ENCODE results near the gene TIMM9.
A peak's percentile ranks its signal among the peaks of the same experiment; 100 is the strongest.

TIMM9 gene

GRCh38 chr14:58395562-58395811 is 31.8 kb downstream of the TIMM9 start:
- DNase-seq (ENCODE audit: low read depth, low spot score): no peak
- TF ChIP-seq CTCF (IDR thresholded peaks at IDR 0.05; ENCODE audit: insufficient read depth, low read length, missing control alignments): no peak
- ChIA-PET CTCF (interaction anchor here (0.7 to 6.0 kb wide), 23 partner anchors 8 to 287 kb away, joined by 3 to 48 read pairs (median 7); partner anchors contain the start of genes ARID4A, KIAA0586 and TIMM9), POLR2A (no interaction called here)
- peak overlapping the region; percentile 55 for H3K4me3 ChIP-seq (ENCODE audit: low read depth, low read length)

- no peak for DNase-seq (ENCODE audit: low read depth, low spot score)
- ChIA-PET POLR2A (no interaction called here), CTCF (no interaction called here)
- no peak overlapping the region for H3K4me3 ChIP-seq (ENCODE audit: low read depth, low read length)
- TF ChIP-seq CTCF (IDR thresholded peaks at IDR 0.05; ENCODE audit: insufficient read depth, low read length, missing control alignments): no peak
These were observed 36.5 kb downstream of the TIMM9 start for GRCh38 chr14:58390830-58391229.

- ChIA-PET CTCF (interaction anchor here (1.0 to 2.8 kb wide), 3 partner anchors 13 to 18 kb away, joined by 3 to 8 read pairs (median 4); partner anchors contain the start of gene TOMM20L), POLR2A (interaction anchor here (0.6 kb wide), 1 partner anchor 170 kb away, joined by 5 read pairs; no protein-coding TSS in a partner anchor)
- H3K4me3 ChIP-seq (ENCODE audit: low read depth, low read length): no peak overlapping the region
- TF ChIP-seq CTCF (IDR thresholded peaks at IDR 0.05; ENCODE audit: insufficient read depth, low read length, missing control alignments): no peak
- no peak for DNase-seq (ENCODE audit: low read depth, low spot score)
These were observed 50.5 kb downstream of the TIMM9 start for GRCh38 chr14:58376791-58377190.

- CTCF ChIA-PET: no interaction called here
- POLR2A ChIA-PET: no interaction called here
- DNase-seq (ENCODE audit: low read depth, low spot score): no peak
- H3K4me3 ChIP-seq (ENCODE audit: low read depth, low read length): no peak overlapping the region
- TF ChIP-seq CTCF (IDR thresholded peaks at IDR 0.05; ENCODE audit: insufficient read depth, low read length, missing control alignments): no peak
These were observed 58.4 kb downstream of the TIMM9 start for GRCh38 chr14:58368956-58369355.

GRCh38 chr14:58367296-58367695 is 60.0 kb downstream of the TIMM9 start:
- no peak overlapping the region for H3K4me3 ChIP-seq (ENCODE audit: low read depth, low read length)
- no peak for TF ChIP-seq CTCF (IDR thresholded peaks at IDR 0.05; ENCODE audit: insufficient read depth, low read length, missing control alignments)
- no peak for DNase-seq (ENCODE audit: low read depth, low spot score)
- ChIA-PET POLR2A (no interaction called here), CTCF (interaction anchor here (1.0 to 3.5 kb wide), 2 partner anchors 15 to 29 kb away, joined by 3 to 11 read pairs; partner anchors contain the start of gene TOMM20L)

- no peak for TF ChIP-seq CTCF (IDR thresholded peaks at IDR 0.05; ENCODE audit: insufficient read depth, low read length, missing control alignments)
- no peak for DNase-seq (ENCODE audit: low read depth, low spot score)
- CTCF ChIA-PET: interaction anchor here (0.7 to 4.4 kb wide), 6 partner anchors 8 to 256 kb away, joined by 3 to 28 read pairs (median 4); partner anchors contain the start of gene TOMM20L
- POLR2A ChIA-PET: no interaction called here
- no peak overlapping the region for H3K4me3 ChIP-seq (ENCODE audit: low read depth, low read length)
These were observed 63.0 kb downstream of the TIMM9 start for GRCh38 chr14:58364316-58364715.

All from AG04449 (cell line).